A549 treated with AZD2906 at 1 μM for 4 hours (cell line): ENCODE results near the gene KRTCAP3. TPM values are rescaled to one million over a fixed set of nuclear protein-coding genes. Genes with fewer than 3 reads are reported as not detected.

Source experiments
- total RNA-seq: library from RNA; stranded (reverse); fragments of 200-300 nt; extraction: Qiagen RNA extraction; gene quantifications from 5 replicates; pipeline ENCODE4 v1.2.3, GENCODE V29; 2022

The KRTCAP3 gene
- total RNA-seq: 0.47 to 0.72 TPM (median 0.61 TPM) in 4 of 5 replicates, not detected in the other

GRCh38 chr2:27441958-27442919 is at the start of gene KRTCAP3:
Gene KRTCAP3, plus strand, starts transcription at chr2:27442381. Its CDS starts 32 bp downstream, at chr2:27442413.

GRCh38 chr2:27409321-27410073 is 32.7 kb upstream of the KRTCAP3 start, which contains the start of gene PPM1G:
Gene PPM1G, minus strand, starts transcription at chr2:27409591. Its CDS starts 169 bp downstream, at chr2:27409422.

GRCh38 chr2:27428213-27428977 is 13.8 kb upstream of the KRTCAP3 start, which contains the start of gene NRBP1:
Gene NRBP1, plus strand, starts transcription at chr2:27428631. Its CDS starts 4,643 bp downstream, at chr2:27433274.

GRCh38 chr2:27489498-27490397 is 47.6 kb downstream of the KRTCAP3 start, which contains the start of gene IFT172:
Gene IFT172, minus strand, starts transcription at chr2:27489743. Its CDS starts 90 bp downstream, at chr2:27489653.

Other genes with a start within 250 kb of the KRTCAP3 start
- gene ATRAID, start 230.3 kb upstream of the KRTCAP3 start, total RNA-seq: 211 to 221 TPM (median 213 TPM) in 5 replicates
- 56.8 to 66.0 TPM (median 63.6 TPM) in 5 replicates for gene SLC5A6, start 230.1 kb upstream of the KRTCAP3 start, total RNA-seq
- gene CAD, start 225.0 kb upstream of the KRTCAP3 start, total RNA-seq: 49.7 to 63.9 TPM (median 61.7 TPM) in 5 replicates
- 2.6 to 3.4 TPM (median 3.2 TPM) in 5 replicates for gene SLC30A3, start 179.3 kb upstream of the KRTCAP3 start, total RNA-seq
- not detected in 5 replicates for gene DNAJC5G, start 166.9 kb upstream of the KRTCAP3 start, total RNA-seq
- 0.82 to 1.2 TPM (median 0.95 TPM) in 5 replicates for gene TRIM54, start 160.0 kb upstream of the KRTCAP3 start, total RNA-seq
- 1.2 to 2.5 TPM (median 1.8 TPM) in 5 replicates for gene UCN, start 133.9 kb upstream of the KRTCAP3 start, total RNA-seq
- gene MPV17, start 119.3 kb upstream of the KRTCAP3 start, total RNA-seq: 71.0 to 91.6 TPM (median 84.4 TPM) in 5 replicates
- 56.0 to 61.4 TPM (median 59.5 TPM) in 5 replicates for gene GTF3C2, start 85.6 kb upstream of the KRTCAP3 start, total RNA-seq
- 52.8 to 60.6 TPM (median 55.7 TPM) in 5 replicates for gene EIF2B4, start 72.0 kb upstream of the KRTCAP3 start, total RNA-seq
- 135 to 144 TPM (median 142 TPM) in 5 replicates for gene SNX17, start 71.8 kb upstream of the KRTCAP3 start, total RNA-seq
- 11.8 to 14.7 TPM (median 13.8 TPM) in 5 replicates for gene ZNF513, start 61.6 kb upstream of the KRTCAP3 start, total RNA-seq
- 156 to 166 TPM (median 158 TPM) in 5 replicates for gene PPM1G, start 32.8 kb upstream of the KRTCAP3 start, total RNA-seq
- gene NRBP1, start 13.8 kb upstream of the KRTCAP3 start, total RNA-seq: 122 to 134 TPM (median 129 TPM) in 5 replicates
- 7.7 to 8.7 TPM (median 8.3 TPM) in 5 replicates for gene IFT172, start 47.4 kb downstream of the KRTCAP3 start, total RNA-seq
- 4.2 to 5.4 TPM (median 4.5 TPM) in 5 replicates for gene FNDC4, start 52.8 kb downstream of the KRTCAP3 start, total RNA-seq
- 0.10 to 0.42 TPM (median 0.32 TPM) in 5 replicates for gene GCKR, start 54.5 kb downstream of the KRTCAP3 start, total RNA-seq
- 14.8 to 19.7 TPM (median 17.7 TPM) in 5 replicates for gene ZNF512, start 140.7 kb downstream of the KRTCAP3 start, total RNA-seq
- gene CCDC121, start 186.6 kb downstream of the KRTCAP3 start, total RNA-seq: 3.4 to 4.4 TPM (median 4.0 TPM) in 5 replicates
- 54.7 to 64.0 TPM (median 56.6 TPM) in 5 replicates for gene GPN1, start 186.7 kb downstream of the KRTCAP3 start, total RNA-seq
- 25.1 to 32.9 TPM (median 32.8 TPM) in 5 replicates for gene SUPT7L, start 221.2 kb downstream of the KRTCAP3 start, total RNA-seq
- 27.0 to 35.9 TPM (median 28.8 TPM) in 5 replicates for gene SLC4A1AP, start 221.5 kb downstream of the KRTCAP3 start, total RNA-seq